GM12874 (cell line): ENCODE data around the gene SPATA32.

ENCODE experiments used
- CTCF ChIP-seq: IDR thresholded peaks from 2 replicates; pipeline ENCODE4 v1.5.1; 2011; ENCODE audit warnings: low read depth, mild to moderate bottlenecking, control low read depth, low read length, moderate library complexity; ENCODE audit not compliant: insufficient read depth

The SPATA32 gene

GRCh38 chr17:45241328-45242028, 20.4 kb downstream of the SPATA32 start:
- no peak for TF ChIP-seq CTCF

GRCh38 chr17:45240905-45241327, 21.0 kb downstream of the SPATA32 start:
- TF ChIP-seq CTCF = no peak

- TF ChIP-seq CTCF = no peak
Observed at GRCh38 chr17:45238155-45238774, 23.6 kb downstream of the SPATA32 start.

- TF ChIP-seq CTCF = no peak
Observed at GRCh38 chr17:45237686-45238085, 24.2 kb downstream of the SPATA32 start.

GRCh38 chr17:45236282-45236606, 25.6 kb downstream of the SPATA32 start:
- no peak for TF ChIP-seq CTCF

GRCh38 chr17:45235416-45236281, 26.2 kb downstream of the SPATA32 start:
- peak; percentile 90 for TF ChIP-seq CTCF
